GM19455 (cell line): ENCODE results near the gene VPS4A.
"Not testable (repeated sequence)": the region's sequence is repeated elsewhere in the genome, so short reads cannot be mapped to it uniquely, and the experiment has no call there.

Experiments used
- ATAC-seq: cut with Tn5 transposase; IDR thresholded peaks from one replicate; pipeline ENCODE4 v1.9.1; 2021; ENCODE audit not compliant: unreplicated experiment

Gene VPS4A

DNA sequence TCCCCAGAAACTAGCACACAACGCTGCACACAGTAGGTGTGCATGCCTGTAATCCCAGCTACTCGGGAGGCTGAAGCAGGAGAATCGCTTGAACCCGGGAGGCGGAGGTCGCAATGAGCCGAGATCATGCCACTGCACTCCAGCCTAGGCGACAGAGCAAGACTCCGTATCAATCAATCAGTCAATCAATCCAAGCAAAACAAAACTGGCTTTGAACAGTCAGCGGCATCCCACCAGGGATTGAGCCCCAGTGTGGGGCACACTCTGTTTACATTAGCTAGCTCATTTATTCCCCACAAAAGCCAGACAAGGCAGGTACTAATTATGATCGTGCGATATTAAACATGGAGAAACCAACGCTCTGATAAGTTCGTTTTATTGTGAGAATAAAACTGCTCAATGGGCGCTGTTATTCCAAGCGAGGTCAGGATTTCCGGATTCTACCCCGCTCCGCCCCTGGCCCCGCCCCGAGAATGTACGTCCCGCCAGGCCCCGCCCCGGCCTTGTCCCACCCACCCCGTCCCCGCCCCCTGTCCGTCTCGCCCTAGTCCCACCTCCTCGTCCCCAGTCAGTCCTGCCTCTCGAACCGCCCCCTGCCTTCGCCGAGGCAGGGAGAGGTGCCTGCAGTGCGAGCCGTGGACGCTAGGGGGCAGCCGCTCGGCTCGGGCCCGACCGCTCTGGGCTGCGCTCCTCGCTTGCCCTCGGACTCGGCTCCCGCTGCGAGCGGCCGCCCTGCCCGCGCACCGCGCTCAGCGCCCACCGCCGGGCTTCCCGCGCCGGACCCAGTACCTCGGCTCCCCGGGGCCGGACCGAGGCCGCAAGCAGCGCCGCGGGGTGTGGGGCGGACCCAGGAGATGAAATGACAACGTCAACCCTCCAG is at the start of gene VPS4A:
VPS4A (plus strand) TSS at position 698 of the 880 bp plus-strand sequence; CDS start at position 860, 162 bp downstream.
- ATAC-seq, result peak; percentile 90

DNA sequence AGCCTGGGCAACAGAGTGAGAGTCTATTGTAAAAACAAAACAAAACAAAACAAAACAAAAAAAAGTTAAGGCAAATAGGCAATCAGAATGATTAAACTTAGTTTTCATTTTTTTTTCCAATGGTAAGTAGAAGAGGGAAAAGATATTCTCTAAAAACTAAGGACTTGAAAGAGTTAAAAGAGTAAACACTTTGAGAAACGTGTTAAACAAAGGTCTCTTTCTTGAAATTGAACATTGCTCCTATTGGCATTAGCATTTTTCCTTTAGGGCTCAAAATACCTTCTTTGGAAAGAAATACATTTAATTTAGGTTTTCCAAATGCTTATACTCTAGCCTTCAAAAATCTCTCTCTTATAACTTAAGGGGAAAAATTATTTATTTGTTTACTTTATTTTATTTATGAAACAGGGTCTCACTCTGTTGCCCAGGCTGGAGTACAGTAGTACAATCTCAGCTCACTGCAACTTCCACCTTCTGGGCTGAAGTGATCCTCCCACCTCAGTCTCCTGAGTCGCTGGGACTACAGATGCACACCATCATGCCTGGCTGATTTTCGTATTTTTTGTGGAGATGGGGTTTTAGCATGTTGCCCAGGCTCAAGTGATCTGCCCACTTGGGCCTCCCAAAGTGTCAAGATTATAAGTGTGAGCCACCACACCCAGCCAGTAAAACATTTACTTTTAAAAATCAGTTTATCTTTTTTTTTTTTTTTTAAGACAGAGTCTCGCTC is 44.7 kb upstream of the VPS4A start:
- ATAC-seq, result no peak

DNA sequence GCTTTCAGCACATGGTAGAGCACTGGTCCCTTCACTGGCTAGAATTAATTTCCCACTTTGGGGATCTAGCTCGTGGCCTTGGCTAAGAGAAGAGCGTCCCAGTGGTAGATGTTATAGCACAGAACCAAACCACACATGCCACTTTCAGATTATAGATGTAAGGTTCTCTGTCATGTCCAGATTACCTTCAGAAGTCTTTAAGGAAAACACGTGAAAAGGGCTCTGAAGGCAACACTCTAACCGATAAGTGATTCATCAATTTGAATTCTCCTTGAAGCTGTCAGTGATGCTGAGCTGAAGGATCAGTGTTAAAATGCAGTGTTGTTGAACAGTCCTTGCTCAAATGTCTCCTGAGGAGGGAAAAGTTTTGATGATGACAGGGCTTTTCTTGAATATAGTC is 43.5 kb upstream of the VPS4A start:
- no peak for ATAC-seq

DNA sequence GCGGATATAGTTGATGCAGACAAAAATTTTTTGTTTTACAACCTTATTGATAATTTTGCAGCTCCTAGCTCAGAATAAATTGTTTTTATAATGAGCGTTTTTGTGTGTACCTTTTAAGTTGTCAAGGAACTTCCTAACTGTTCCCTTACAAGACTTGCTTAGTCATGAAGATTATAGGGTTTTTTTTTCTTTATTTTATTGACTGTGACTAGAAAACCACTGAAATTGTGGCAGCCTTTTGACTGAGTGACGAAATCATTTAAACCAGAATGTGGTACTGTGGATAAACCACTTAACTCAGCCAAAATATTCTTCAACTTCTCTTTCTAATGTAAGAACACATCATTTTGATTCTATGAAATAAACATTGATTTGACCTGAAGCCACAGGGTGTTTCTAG is 40.8 kb upstream of the VPS4A start:
- ATAC-seq, result no peak

DNA sequence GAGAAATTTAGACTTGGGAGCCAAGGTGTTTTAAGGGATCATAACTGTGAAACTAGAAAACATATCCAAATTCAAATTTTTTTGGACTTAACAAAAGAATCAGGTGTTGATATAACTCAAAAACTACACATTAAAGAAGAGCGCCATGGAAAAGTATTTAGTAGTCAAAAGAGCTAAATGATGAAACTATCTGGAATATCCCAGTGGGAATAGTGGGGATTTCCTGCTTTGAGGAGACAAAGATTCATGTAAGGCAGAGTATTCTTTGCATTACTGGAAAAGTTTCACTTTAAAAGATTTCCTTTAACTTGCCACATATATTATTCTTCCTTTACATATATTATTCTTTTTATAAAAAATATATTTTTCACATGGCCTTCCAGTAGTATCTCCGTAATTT is 40.3 kb upstream of the VPS4A start:
- no peak for ATAC-seq

DNA sequence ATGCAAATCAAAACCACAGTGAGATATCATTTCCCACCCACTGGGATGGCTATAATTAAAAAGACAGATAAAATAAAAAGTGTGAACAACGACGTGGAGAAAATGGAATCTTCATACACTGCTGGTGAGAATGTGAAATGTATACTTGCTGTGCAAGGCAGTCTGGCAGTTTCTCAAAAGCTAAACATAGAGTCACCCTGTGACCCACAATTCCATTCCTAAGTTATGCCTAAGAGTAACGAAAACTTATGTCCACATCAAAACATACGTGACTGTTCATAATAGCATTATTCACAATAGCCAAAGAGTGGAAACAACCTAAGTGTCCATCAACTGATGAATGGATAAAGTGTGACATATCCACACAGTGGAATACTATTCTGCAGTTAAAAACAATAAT is 38.1 kb upstream of the VPS4A start:
- no peak for ATAC-seq

DNA sequence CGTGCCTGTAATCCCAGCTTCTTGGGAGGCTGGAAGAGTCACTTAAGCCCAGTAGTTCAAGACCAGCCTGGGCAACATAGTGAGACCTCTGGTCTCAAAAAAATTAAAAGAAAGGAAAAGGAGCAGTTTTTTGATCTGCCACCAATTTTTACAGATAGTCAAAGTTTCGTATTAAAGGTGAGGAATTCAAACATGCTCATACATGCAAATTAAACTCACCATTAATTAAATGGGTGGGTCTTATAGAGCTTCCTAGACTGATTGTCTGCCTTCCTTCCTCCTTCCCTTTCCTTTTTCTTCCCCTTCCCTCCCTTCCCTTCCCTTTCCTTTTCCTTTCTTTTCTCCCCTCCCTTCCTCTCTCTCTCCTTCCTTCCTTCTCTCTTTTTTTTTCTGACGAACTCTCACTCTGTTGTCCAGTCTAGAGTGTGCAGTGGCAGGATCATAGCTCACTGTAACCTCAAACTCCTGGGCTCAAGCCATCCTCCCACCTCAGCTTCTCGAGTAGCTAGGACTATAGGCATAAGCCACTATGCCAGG is 36.4 kb upstream of the VPS4A start:
- no peak for ATAC-seq

DNA sequence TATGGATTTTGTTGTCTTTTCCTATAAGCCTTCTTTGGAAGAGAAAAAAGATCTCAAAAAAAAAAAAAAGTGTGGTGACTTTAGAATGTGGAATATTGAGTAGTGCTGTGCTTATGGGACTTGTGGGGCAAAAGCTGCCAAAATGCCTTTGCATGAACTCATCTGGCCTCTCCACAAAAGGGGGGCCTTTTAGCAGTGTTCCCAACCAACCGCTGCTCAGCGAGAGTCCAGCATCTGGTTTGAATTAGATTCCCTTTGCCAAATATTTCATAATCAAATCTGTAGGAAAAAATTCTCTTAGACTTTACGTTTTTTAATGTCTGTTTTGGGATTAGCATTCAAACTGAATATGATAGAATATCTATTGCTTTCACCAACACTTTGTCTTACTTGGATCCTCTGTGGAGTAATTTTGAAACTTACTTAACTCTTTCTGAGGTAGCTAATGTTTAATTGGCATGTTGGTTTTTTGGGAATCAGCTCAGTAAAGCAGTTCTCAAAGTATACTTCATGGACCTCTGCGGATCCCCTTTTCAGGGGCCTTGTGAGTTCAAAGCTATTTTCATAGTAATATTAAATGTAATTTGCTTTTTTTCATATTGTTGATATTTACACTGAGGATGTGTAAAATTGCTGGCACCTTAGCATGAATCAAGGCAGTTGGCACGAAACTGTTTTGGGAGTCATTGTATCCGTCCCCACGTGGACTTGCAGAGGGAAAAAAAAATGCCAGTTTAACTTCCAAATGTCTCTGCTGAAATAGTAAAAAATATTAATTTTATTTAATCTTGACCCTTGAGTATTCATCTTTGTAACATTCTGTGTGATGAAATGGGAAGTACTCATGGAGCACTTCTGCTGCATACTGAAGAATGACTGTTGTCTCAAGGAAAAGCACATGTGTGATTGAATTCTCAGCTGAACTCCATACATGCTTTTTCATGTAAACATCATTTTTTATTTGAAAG is 34.7 kb upstream of the VPS4A start:
- no peak for ATAC-seq

DNA sequence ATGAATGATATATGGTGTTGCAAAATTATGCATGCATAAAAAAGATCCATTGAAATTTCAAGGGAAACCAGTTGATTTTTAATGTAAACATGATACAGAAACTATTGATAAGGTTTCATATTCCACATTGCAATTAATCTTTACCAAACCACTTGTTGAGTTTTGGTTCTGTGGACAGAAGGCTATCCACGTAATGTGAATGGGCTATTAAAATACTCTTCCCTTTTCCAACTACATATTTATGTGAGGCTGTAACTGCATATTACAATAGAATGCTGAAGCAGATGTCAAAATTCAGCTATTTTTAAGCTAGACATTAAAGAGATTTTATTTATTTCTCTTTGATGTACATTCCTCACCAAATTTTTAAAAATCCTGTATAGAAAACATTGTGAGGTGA is 33.7 kb upstream of the VPS4A start:
- no peak for ATAC-seq

DNA sequence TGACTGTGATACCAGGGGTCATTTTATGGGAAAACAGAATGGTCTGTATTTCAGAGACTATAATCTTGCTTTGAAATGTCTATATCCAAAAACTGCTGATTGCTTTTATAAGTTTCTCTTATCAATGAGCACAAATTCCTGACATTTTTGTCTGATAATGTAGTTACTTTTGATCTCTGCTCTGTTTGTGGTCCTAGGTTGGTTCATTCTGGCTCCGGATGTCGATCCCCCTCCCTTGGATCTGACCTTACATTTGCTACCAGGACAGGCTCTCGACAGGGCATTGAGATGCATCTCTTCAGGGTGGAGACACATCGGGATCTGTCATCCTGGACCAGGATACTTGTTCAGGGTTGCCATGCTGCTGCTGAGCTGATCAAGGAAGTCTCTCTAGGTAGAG is 27.3 kb upstream of the VPS4A start:
- no peak for ATAC-seq

DNA sequence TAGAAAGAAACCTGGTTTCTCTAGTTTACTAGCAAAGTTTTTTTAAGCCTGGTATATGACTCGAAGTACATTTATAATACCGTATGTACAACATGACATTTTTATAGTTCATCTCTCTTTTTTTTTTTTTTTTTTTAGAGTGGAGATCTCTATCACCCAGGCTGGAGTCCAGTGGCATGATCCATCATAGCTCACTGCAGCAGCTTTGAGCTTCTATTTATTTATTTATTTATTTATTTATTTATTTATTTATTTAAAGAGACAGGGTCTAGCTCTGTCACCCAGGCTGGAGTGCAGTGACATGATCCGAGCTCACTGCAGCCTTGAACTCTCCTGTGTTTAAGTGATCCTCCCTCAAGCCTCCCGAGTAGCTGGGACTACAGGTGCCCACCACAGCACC is 25.9 kb upstream of the VPS4A start:
- ATAC-seq, result no peak

DNA sequence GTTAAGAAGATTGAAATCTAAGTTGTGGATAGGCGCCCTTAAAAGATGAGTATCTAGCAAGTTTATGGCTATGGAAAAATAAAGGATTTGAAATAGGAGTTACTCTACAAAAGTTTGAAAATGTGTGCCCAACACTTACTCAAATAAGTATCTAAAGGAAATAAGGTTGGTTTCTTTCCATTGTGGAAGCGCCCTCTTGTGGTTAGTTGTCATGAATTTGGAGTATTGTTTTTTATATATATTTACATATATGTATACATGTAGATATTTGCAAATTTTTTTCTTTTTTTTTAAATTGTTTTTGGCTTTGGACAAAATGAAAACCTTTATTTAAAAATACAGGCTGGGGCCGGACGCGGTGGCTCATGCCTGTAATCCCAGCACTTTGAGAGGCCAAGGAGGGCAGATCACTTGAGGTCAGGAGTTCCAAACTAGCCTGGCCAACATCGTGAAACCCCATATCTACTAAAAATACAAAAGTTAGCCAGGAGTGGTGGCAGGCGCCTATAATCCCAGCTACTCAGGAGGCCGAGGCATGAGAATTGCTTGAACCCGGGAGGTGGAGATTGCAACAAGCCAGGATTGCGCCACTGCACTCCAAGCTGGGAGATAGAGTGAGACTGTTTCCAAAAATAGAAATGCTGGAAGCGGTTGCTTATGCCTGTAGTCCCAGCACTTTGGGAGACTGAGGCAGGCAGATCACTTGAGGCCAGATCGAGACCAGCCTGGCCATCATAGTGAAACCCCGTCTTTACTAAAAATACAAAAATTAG is 24.0 kb upstream of the VPS4A start:
- ATAC-seq, result no peak

DNA sequence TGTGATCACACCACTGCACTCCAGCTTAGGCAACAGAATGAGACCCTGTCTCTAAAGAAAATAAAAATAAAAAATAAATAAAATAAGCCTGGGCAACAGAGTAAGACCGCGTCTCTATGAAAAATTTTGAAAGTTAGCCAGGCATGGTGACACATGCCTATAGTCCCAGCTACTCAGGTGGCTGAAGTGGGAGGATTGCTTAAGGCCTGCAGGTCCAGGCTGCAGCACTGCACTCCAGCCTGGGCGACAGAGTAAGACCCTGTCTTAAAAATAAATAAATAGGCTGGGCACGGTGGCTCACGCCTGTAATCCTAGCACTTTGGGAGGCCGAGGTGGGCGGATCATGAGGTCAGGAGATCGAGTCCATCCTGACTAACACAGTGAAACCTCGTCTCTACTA is 19.5 kb upstream of the VPS4A start:
- ATAC-seq, result not testable (repeated sequence)

DNA sequence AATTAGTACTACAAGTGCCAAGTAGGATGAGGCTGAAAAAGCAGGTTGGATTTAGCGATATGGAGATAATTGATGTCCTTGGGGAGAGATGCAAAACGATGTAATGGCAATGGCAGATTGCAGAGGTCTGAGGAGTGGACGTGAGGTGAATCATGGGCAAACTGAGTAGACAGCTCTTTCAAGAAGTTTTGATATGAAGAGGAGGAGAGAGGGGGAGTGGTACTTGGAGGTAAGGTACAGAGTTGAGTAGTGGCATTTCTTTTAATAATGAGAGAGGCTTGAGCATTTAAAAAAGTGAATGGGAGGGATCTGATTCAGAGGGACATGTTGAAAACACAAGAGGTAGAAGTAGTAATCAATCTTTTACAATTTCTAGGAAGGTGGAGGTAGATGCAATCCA is 17.7 kb upstream of the VPS4A start:
- ATAC-seq, result no peak

DNA sequence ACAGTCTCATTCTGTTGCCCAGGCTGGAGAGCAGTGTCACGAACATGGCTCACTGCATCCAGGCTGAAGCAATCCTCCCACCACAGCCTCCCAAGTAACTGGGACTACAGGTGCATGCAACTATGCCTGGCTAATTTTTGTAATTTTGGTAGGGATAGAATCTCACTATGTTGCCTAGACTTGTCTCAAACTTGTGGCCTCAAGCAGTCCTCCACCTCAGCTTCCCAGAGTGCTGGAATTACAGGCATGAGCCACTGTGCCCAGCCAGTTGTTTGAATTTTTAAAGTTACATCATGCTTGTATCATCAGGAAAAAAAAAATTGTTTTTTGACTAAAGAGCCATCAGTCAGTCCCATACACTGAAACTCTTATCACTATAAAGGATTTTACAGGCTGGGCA is 17.1 kb upstream of the VPS4A start:
- ATAC-seq, result no peak

DNA sequence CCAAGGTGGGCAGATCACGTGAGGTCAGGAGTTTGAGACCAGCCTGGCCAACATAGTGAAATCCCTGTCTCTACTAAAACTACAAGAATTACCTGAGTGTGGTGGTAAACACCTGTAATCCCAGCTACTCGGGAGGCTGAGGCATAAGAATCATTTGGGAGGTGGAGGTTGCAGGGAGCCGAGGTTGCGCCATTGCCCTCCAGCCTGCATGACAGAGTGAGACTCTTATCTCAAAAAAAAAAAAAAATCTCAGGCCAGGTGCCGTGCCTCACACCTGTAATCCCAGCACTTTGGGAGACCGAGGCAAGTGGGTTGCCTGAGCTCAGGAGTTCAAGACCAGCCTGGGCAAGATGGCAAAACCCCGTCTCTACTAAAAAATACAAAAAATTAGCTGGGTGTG is 14.4 kb upstream of the VPS4A start:
- not testable (repeated sequence) for ATAC-seq

DNA sequence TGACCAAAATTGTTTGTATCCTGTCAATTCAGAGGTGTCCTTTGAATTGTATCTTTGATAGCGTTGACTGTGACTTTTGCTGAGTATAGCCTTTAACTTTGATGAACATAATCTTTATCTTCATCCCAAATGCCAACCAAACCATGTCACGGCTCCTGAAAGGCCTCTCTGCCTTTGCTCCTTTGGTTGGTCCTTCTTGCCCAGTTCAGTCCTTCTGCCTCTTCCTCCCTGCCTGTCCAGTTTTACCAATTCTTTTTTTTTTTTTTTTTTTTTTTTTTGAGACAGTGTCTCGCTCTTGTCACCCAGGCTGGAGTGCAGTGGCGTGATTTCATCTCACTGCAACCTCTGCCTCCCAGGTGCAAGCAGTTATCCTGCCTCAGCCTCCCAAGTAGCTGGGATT is 12.9 kb upstream of the VPS4A start:
- ATAC-seq, result no peak

DNA sequence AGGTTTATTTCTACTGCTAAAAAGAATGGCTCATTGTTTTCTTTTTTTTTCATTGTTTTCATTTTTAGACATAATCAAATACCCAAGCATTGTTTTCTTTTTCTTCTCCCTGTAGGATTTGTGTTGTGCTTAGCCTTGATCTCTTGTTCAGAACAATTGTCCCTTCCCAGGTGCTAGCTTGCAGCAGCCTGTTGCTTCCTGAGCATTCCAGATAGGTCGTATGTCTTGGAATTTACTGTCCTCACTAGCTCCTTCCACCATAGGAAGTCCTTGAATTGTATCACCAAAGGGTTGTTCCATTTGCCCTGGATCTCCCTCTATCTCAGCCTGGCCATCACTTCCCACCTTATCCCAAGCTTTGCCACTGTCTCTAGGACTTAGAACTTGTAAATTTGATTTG is 10.0 kb upstream of the VPS4A start:
- ATAC-seq, result no peak

DNA sequence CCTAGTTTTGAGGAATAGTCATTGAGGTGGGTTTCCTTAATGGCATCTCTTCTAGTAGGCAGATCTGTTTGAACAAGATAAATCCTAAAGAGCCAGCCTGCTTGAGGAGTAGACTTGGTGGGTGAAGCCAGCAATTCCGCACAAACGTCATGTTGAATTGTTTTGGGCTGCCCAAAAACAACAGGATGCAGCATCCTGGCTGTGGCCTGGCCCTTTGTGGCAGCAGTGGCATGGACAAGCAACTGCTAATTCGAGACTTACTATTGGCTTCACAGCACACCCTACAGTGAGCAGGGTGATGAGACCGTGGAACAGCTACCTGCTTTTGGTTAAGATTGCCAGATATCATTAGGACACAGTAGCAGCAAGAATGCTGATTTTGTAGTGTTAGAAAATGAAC is 9.3 kb upstream of the VPS4A start:
- ATAC-seq, result no peak

DNA sequence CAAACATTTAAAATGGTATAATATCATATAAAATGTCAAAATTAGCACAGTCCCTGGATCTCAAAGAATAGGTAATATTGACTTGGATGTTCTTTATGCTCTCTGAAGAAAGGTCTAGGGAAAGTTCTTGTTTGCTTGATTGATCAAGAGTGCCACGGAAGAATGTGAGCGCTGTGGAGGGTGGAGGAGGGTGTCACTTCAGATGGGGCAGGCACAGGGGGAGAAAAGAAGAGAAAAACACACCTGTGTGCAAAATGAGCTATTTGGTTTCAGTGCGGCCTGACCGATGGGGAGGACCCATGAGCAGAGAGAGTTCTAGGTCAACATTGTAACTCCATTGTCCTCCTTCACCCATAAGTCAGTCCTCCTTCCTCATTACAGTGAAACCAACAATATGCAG is 8.8 kb upstream of the VPS4A start:
- ATAC-seq, result no peak
